ENCODE measurements around the gene OGG1. TPM values are rescaled to one million over a fixed set of nuclear protein-coding genes. Genes with fewer than 3 reads are reported as not detected.

The OGG1 gene
- total and polyA plus RNA-seq, 10 of the 15 experiments (the other 5 are each of a cell fraction or from before 2014, with no cell fraction given) = 4.8 to 38.8 (median 27.2) TPM

GRCh38 chr3:9704347-9705322 lies 45.1 kb upstream of the OGG1 start (continued):
- TF ChIP-seq REST (IDR thresholded peaks at IDR 0.05; ENCODE audit: low read depth, low read length) = peak; percentile 95
- no peak for TF ChIP-seq CBX3 (IDR thresholded peaks at IDR 0.05; ENCODE audit: borderline replicate concordance, low read depth)
- TF ChIP-seq MEF2B (IDR thresholded peaks at IDR 0.05; ENCODE audit: partially characterized antibody, poor library complexity, severe bottlenecking) = no peak
- TF ChIP-seq ZBTB40 (IDR thresholded peaks at IDR 0.05; ENCODE audit: borderline replicate concordance) = peak; percentile 37; the same call in 1 of the 2 replicates
- TF ChIP-seq SRF (IDR thresholded peaks at IDR 0.05; ENCODE audit: low read depth in 2 of 2, low read length in 2 of 2) = 0 out of 4 replicates have a peak, but pooled peaks of 1 of the 2 experiments have one; percentile 4
- TF ChIP-seq, protein P1, sequence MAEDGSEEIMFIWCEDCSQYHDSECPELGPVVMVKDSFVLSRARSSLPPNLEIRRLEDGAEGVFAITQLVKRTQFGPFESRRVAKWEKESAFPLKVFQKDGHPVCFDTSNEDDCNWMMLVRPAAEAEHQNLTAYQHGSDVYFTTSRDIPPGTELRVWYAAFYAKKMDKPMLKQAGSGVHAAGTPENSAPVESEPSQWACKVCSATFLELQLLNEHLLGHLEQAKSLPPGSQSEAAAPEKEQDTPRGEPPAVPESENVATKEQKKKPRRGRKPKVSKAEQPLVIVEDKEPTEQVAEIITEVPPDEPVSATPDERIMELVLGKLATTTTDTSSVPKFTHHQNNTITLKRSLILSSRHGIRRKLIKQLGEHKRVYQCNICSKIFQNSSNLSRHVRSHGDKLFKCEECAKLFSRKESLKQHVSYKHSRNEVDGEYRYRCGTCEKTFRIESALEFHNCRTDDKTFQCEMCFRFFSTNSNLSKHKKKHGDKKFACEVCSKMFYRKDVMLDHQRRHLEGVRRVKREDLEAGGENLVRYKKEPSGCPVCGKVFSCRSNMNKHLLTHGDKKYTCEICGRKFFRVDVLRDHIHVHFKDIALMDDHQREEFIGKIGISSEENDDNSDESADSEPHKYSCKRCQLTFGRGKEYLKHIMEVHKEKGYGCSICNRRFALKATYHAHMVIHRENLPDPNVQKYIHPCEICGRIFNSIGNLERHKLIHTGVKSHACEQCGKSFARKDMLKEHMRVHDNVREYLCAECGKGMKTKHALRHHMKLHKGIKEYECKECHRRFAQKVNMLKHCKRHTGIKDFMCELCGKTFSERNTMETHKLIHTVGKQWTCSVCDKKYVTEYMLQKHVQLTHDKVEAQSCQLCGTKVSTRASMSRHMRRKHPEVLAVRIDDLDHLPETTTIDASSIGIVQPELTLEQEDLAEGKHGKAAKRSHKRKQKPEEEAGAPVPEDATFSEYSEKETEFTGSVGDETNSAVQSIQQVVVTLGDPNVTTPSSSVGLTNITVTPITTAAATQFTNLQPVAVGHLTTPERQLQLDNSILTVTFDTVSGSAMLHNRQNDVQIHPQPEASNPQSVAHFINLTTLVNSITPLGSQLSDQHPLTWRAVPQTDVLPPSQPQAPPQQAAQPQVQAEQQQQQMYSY (CRISPR knock-in tag; IDR thresholded peaks at IDR 0.05) = no peak

Data from GM12878 (cell line).